ENCODE results near the gene SESN1.
A peak's percentile ranks its signal among the peaks of the same experiment; 100 is the strongest.

SESN1 gene

DNA sequence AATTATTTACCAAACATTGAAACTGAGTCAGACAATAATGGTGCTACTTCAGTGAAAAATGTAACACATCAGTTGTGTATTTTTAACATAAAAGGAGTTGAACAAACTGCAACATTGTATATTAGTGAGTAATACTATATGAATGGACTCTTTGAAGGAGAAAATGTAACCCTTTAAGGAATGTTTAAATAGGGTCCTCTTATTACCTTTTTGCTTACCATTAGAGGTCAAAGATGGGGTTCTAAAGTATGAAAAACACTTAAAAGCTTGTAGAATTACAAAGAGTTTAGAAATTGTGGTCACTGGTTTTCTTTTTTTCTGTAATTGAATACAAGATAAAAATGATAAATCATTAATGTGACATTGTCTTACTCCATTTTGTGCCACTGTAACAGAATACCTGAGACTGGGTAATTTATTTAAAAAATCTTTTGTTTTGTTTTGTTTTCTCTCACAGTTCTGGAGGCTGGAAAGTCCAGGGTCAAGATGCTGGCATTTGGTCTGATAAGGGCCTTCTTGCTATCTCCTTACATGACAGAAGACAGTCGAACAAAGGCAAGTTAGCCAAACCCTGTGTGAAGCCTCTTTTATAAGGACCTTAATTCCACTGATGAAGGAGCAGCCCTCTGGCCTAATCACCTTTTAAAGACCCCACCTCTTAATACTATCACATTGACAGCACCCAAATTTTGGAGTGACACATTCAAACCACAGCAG, 43.2 kb downstream of the SESN1 start:
- H3K36me3 ChIP-seq, result peaks cover 0 to 6% (median 0%) of the 10 kb centered on the region in 11 experiments; a peak in 2 of 22 replicates
- no peaks in the 10 kb centered on the region for H3K27me3 ChIP-seq
- H3K9ac ChIP-seq, result no peak overlapping the region
- peaks cover 3 to 33% (median 15%) of the 10 kb centered on the region in 10 experiments; a peak in 17 of 20 replicates for H3K4me1 ChIP-seq
- TF ChIP-seq Cebpa-rat (IDR thresholded peaks at IDR 0.05), result no peak
- no peak overlapping the region for H3K4me3 ChIP-seq
- H3K4me2 ChIP-seq, result peak overlapping the region in 7 of 11 experiments; percentile 2 to 40 (median 11); a peak in 6 of 22 replicates
- H3K9me3 ChIP-seq (replicated peaks in 1 of 11), result peaks cover 5 to 14% (median 13%) of the 10 kb centered on the region in 11 experiments; a peak in 16 of 22 replicates
- H4K20me1 ChIP-seq, result no peaks in the 10 kb centered on the region
- no peak overlapping the region for H3K27ac ChIP-seq

DNA sequence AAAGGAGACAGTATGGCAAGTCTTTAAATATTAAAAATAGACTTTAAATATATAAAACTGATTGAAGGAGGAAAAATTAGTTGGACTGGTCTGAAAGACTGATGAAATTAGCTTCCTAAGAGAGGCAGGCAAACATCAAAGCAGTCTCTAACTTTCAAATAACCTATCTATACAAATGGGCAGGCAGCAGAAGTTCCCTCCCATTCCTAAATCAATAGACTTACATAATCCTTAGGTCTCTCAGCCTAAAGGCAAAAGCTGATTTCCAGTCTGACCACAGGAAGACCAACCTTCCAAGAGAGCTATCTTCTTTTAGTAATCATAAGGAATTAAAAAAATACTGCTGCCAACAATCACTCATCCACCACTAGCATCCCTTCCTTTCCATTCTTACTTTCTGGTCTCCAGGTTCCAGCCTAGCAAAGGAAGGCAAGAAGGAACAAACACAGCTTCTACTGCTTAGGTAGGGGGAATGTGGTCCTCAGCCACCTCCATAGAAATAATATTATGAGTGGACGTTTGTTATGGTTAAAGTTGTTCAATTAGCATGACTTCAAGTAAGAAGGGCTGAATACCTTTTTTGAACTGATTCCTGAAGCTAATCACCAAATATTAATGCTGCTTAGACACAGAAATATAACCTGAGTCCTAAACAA, 44.1 kb downstream of the SESN1 start:
- no peaks in the 10 kb centered on the region for H3K27me3 ChIP-seq
- H3K4me2 ChIP-seq, result 0 out of 22 replicates have a peak overlapping the region, but pooled peaks of 1 of the 11 experiments have one; percentile 55
- peaks cover 6 to 19% (median 16%) of the 10 kb centered on the region in 11 experiments; a peak in 18 of 22 replicates for H3K9me3 ChIP-seq (replicated peaks in 1 of 11)
- no peak overlapping the region for H3K27ac ChIP-seq
- no peaks in the 10 kb centered on the region for H4K20me1 ChIP-seq
- H3K9ac ChIP-seq, result no peak overlapping the region
- peaks cover 0 to 6% (median 0%) of the 10 kb centered on the region in 11 experiments; a peak in 2 of 22 replicates for H3K36me3 ChIP-seq
- TF ChIP-seq Cebpa-rat (IDR thresholded peaks at IDR 0.05), result no peak
- H3K4me3 ChIP-seq, result no peak overlapping the region
- H3K4me1 ChIP-seq, result peaks cover 3 to 25% (median 13%) of the 10 kb centered on the region in 10 experiments; a peak in 15 of 20 replicates

DNA sequence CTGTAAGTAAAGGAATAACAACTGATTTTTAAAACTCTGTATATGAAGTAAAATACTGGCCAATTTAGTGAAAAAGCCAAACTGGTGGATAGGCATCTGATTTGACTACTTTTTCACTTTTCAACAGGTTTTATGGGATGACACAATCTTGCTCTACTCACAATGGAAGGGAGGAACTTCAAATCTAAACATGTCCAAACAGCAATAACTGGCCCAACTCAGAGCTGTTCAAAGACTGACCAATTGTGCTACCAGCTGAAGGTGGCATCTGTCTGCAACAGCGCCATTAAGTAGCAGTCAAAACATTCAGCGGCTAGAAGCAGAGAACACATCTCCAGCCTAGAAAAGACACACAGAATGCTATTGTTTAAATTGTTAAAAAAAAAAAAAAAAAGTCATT, 44.6 kb downstream of the SESN1 start:
- peak overlapping the region in 2 of 11 experiments; percentile 6 to 55; a peak in 1 of 22 replicates for H3K4me2 ChIP-seq
- H3K9me3 ChIP-seq (replicated peaks in 1 of 11), result peaks cover 6 to 24% (median 19%) of the 10 kb centered on the region in 11 experiments; a peak in 18 of 22 replicates
- H3K4me1 ChIP-seq, result peaks cover 3 to 25% (median 13%) of the 10 kb centered on the region in 10 experiments; a peak in 15 of 20 replicates
- H4K20me1 ChIP-seq, result no peaks in the 10 kb centered on the region
- TF ChIP-seq Cebpa-rat (IDR thresholded peaks at IDR 0.05), result no peak
- H3K27ac ChIP-seq, result no peak overlapping the region
- H3K9ac ChIP-seq, result no peak overlapping the region
- no peaks in the 10 kb centered on the region for H3K27me3 ChIP-seq
- H3K36me3 ChIP-seq, result peaks cover 0 to 6% (median 0%) of the 10 kb centered on the region in 11 experiments; a peak in 2 of 22 replicates
- H3K4me3 ChIP-seq, result no peak overlapping the region

DNA sequence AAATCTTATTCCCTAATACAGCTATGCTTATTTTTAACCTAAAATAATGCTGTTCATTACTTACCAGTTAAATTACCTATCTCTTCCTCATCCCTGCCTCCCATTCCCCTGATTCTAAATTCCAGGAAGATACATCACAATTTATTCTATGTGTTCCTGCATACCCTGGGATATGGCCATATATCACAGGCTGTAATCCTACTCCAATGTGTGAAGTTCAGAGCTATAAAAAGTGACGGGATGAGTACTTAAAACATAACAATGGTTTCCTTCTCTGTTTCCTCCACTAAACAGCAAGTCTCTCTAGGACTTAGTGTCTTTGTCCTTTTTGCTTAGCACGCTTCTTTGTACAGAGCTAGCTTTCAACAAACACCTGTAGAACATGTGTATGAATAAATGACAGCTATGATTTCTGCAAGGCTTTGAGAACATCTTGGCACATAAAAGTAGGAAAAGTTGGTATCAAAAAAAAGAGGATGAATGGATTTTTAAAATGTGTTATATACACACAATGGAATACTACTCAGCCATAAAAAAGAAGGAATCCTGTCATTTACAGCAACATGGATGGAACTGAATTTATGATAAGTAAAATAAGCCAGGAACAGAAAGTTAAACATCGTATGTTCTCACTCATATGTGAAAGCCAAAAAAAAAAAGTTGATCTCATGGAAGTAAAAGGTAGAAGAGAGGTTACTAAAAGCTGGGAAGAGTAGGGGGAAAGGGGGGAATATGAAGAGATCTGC, 45.8 kb downstream of the SESN1 start:
- H3K36me3 ChIP-seq, result peaks cover 0 to 6% (median 0%) of the 10 kb centered on the region in 11 experiments; a peak in 2 of 22 replicates
- no peak for TF ChIP-seq Cebpa-rat (IDR thresholded peaks at IDR 0.05)
- peaks cover 3 to 25% (median 13%) of the 10 kb centered on the region in 10 experiments; a peak in 15 of 20 replicates for H3K4me1 ChIP-seq
- no peaks in the 10 kb centered on the region for H4K20me1 ChIP-seq
- no peak overlapping the region for H3K4me3 ChIP-seq
- H3K9ac ChIP-seq, result no peak overlapping the region
- no peak overlapping the region for H3K4me2 ChIP-seq
- no peak overlapping the region for H3K27ac ChIP-seq
- H3K9me3 ChIP-seq (replicated peaks in 1 of 11), result peaks cover 6 to 29% (median 19%) of the 10 kb centered on the region in 11 experiments; a peak in 18 of 22 replicates
- H3K27me3 ChIP-seq, result no peaks in the 10 kb centered on the region

- peaks cover 0 to 6% (median 0%) of the 10 kb centered on the region in 11 experiments; a peak in 2 of 22 replicates for H3K36me3 ChIP-seq
- no peak for TF ChIP-seq Cebpa-rat (IDR thresholded peaks at IDR 0.05)
- H3K4me1 ChIP-seq, result peaks cover 3 to 21% (median 13%) of the 10 kb centered on the region in 10 experiments; a peak in 15 of 20 replicates
- no peak overlapping the region for H3K27ac ChIP-seq
- H4K20me1 ChIP-seq, result no peaks in the 10 kb centered on the region
- no peak overlapping the region for H3K4me3 ChIP-seq
- no peak overlapping the region for H3K4me2 ChIP-seq
- H3K9ac ChIP-seq, result no peak overlapping the region
- peaks cover 6 to 29% (median 19%) of the 10 kb centered on the region in 11 experiments; a peak in 18 of 22 replicates for H3K9me3 ChIP-seq (replicated peaks in 1 of 11)
- no peaks in the 10 kb centered on the region for H3K27me3 ChIP-seq
These were observed 46.5 kb downstream of the SESN1 start for GRCh38 chr6:109048176-109048575.

DNA sequence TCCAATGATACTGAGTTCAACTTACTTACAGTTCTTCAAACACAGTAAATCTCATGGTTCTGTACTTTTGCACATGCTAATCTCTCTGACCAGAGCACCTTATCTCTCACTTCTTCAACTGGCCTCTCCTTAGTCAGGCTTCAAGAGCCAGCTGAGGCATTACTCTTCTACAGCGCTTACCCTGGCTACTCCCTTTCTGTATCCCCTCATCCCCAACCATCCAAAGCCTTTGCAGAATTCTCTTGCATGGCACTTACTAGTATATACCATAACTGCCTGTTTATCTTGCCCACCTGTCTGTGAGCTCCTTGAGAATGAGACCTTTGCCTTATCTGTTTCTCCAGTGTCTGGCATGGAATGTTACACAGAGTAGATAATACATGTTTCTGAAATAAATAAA, 49.2 kb downstream of the SESN1 start:
- peaks cover 6 to 29% (median 19%) of the 10 kb centered on the region in 11 experiments; a peak in 18 of 22 replicates for H3K9me3 ChIP-seq (replicated peaks in 1 of 11)
- peaks cover 0 to 6% (median 3%) of the 10 kb centered on the region in 10 experiments; a peak in 10 of 20 replicates for H3K4me1 ChIP-seq
- H3K4me2 ChIP-seq, result no peak overlapping the region
- H3K27me3 ChIP-seq, result no peaks in the 10 kb centered on the region
- H3K9ac ChIP-seq, result no peak overlapping the region
- no peaks in the 10 kb centered on the region for H4K20me1 ChIP-seq
- no peak overlapping the region for H3K27ac ChIP-seq
- TF ChIP-seq Cebpa-rat (IDR thresholded peaks at IDR 0.05), result no peak
- H3K36me3 ChIP-seq, result peaks cover 0 to 6% (median 0%) of the 10 kb centered on the region in 11 experiments; a peak in 2 of 22 replicates
- no peak overlapping the region for H3K4me3 ChIP-seq

GRCh38 chr6:109039795-109040194, 54.9 kb downstream of the SESN1 start:
- no peaks in the 10 kb centered on the region for H3K27me3 ChIP-seq
- peaks cover 0 to 4% (median 0%) of the 10 kb centered on the region in 11 experiments; a peak in 8 of 22 replicates for H3K9me3 ChIP-seq (replicated peaks in 1 of 11)
- H3K4me2 ChIP-seq, result no peak overlapping the region; a peak in 1 of 22 replicates
- no peaks in the 10 kb centered on the region for H4K20me1 ChIP-seq
- H3K4me1 ChIP-seq, result peaks cover 0 to 12% (median 6%) of the 10 kb centered on the region in 10 experiments; a peak in 11 of 20 replicates
- H3K9ac ChIP-seq, result no peak overlapping the region
- TF ChIP-seq Cebpa-rat (IDR thresholded peaks at IDR 0.05), result no peak
- no peaks in the 10 kb centered on the region for H3K36me3 ChIP-seq
- no peak overlapping the region for H3K27ac ChIP-seq
- no peak overlapping the region for H3K4me3 ChIP-seq

DNA sequence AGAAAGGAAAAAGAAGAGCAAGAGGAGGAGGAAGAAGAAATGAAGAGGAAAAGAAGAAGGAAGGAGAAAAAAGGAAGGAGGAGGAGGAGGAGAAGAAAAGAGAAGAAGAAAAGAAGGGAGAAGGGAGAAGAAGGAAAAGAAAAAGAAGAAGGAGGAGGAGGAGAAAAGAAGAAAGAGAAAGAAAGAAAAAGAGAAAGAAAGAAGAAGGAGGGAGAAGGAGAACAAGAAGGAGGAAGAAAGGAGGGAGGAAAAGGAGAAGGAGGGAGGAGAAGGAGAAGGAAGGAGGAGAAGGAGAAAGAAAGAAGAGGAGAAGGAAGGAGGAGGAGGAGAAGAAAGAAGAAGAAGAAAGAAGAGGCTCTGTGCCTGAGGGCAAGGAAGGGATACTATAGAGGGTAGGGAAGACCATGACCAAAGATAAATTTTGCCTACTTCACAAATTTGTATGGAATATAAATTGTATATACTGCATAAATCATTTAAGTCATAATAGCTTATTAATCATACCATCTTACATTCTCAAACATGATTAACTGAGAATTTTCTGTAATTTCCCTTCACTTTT, 55.7 kb downstream of the SESN1 start:
- no peaks in the 10 kb centered on the region for H3K27me3 ChIP-seq
- no peak overlapping the region for H3K9ac ChIP-seq
- H3K9me3 ChIP-seq (replicated peaks in 1 of 11), result peaks cover 0 to 4% (median 0%) of the 10 kb centered on the region in 11 experiments; a peak in 2 of 22 replicates
- H3K27ac ChIP-seq, result no peak overlapping the region
- no peak for TF ChIP-seq Cebpa-rat (IDR thresholded peaks at IDR 0.05)
- no peaks in the 10 kb centered on the region for H3K36me3 ChIP-seq
- H3K4me1 ChIP-seq, result peaks cover 0 to 12% (median 6%) of the 10 kb centered on the region in 10 experiments; a peak in 11 of 20 replicates
- H3K4me2 ChIP-seq, result peak overlapping the region in 2 of 11 experiments; percentile 11 to 25; a peak in 2 of 22 replicates
- H3K4me3 ChIP-seq, result no peak overlapping the region
- H4K20me1 ChIP-seq, result no peaks in the 10 kb centered on the region
